GM21619 (cell line): ENCODE results near the gene FERD3L.

Experiments used
- ATAC-seq: cut with Tn5 transposase; IDR thresholded peaks from one replicate; pipeline ENCODE4 v1.9.1; 2021; ENCODE audit not compliant: unreplicated experiment

FERD3L gene

DNA sequence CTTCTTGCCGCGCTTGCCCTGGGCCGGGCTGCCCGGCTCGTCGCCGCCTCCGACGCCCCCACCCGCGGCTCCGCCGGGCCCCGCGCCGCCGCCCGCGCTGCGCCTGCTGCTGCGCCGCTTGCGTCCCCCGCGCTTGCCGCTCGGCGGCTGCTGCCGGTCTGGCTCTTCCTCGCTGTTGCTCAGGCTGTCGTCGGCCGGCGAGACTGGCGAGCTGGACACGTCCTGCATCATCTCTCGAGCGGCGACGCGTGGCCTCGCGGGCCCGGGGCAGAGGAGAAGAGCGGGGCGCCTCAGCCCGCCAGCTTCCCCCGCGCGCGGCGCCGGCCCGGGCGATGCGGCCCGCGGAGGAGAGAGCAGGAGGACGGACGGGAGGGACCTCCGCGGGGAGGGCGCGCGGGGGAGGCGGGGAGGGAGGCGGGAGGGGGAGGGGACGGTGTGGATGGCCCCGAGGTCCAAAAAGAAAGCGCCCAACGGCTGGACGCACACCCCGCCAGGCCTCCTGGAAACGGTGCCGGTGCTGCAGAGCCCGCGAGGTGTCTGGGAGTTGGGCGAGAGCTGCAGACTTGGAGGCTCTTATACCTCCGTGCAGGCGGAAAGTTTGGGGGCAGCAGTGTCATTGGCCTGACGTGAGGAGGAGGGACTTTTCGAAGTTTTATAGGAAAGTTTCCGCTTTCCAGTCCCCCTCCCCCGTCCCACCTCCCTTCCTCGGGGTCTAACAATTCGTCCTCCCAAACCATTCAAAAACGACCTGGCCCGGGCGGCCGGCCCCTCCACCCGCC is 27.9 kb downstream of the FERD3L start, which contains the start of gene TWIST1:
Gene TWIST1, minus strand, starts transcription at position 546 of the 779 bp plus-strand sequence. Its CDS starts 315 bp downstream, at position 231.
- no peak for ATAC-seq

DNA sequence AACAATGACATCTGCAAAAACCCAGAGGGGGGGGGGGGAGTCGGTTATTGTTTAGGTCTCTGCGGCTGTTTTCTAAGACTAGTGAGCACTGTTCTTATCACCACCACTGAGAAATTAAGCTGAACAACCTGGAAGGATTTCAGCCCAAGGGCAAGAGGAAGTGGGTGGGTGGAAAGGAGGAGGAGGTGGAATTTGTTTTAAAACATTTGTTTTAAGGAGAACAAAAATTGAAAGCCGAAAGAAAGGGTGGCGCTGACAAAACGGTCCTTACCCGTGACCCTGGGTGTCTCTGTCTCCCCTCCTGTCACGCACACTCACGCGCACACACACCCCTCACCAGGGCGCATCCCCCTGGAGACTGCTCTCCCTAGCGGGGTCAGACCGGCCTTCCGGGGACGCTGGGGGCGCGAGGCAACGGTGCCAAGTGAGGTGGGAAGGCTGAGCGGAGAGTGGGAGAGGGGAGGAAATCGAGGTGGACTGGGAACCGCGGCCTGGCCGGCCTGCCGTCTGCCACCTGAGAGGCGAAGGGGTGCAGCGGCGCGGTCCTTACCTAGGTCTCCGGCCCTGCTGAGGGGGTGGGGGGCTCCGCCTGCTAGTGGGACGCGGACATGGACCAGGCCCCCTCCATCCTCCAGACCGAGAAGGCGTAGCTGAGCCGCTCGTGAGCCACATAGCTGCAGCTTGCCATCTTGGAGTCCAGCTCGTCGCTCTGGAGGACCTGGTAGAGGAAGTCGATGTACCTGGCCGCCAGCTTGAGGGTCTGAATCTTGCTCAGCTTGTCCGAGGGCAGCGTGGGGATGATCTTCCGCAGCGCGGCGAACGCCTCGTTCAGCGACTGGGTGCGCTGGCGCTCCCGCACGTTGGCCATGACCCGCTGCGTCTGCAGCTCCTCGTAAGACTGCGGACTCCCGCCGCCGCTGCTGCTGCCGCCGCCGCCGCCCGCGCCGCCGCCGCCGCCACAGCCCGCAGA is 28.8 kb downstream of the FERD3L start:
- no peak for ATAC-seq

- ATAC-seq: no peak
Observed at GRCh38 chr7:19114551-19114855, 30.7 kb downstream of the FERD3L start.

DNA sequence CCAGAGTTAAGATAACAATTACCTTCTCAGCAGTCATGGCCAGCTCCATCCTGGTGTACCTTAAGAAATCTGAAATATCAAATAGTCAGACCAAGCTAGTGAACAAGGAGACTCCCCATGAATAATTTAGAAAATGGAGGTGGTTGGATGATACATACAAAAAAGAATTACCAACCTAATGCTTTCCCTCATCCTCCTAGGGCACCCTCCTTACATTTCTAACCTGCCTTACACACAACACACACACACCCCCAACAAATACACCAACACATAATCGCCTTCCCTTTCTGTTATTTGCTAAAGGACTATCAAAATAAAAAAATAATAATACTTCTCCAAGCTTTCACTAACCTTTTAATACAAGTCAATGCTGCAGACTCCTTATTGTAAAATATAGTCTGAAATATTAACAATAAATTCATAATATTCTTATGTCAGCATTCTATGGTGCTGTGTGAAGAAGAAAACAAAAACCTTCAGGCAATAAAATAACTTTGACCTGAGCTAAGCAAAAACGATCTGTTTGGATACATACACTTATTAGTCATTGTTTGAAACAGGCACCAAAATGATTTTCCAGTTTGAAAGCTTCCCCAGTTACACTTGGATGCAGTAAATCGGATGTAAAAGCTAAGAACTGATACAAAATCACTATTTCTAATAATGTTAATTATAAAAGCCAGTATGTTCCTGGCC is 31.2 kb downstream of the FERD3L start:
- ATAC-seq: no peak

DNA sequence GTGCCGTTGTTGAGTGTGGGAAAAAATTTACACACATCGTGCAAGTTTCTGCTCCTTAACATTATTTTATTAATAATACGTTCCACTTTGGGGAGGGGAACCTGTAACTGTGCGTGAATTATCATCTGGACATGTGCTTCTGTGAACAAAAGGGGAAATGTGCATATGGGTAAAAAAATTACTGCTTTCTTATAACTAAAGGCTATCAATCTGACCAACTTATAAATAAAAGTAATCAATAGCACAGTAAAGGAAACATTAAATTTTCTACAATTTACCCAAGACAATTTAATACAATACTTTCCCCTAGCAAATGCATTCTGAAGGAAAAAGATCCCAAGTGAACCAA is 32.2 kb downstream of the FERD3L start:
- ATAC-seq: no peak

DNA sequence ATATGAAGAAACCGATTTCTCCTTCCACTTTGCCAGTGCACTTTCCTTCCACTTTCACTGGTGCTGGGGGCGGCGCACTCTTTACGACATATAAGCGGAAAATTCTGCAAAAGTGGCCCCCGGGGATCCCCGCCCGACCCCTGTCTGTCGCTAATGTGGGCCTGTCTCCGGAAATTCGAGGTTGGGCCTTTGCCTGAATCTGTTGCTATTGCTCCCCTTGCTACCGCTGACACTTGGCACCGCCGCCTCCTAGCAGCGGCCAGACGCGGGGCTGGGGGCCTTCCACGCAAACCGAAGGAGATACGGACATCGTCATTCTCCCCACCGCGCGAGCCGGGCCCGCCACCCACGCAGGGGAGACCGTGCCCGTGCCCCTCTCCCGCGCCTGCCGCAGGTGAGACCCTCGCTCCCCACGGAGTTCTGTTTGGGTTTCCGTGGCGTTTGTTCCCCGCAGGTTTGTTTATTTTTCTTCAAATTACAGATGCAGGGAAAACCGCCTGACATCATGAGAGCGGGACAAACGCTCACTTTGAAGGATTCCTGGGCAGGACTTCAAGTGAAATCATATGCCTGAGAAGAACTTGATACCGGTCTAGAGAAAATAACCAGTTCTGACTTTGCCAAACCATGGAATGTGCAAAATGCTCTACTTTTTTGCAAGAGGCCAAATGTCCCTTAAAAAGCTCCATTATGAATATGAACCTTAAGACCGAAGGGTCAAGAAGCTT is 32.8 kb downstream of the FERD3L start:
- ATAC-seq: no peak

GRCh38 chr7:19111474-19112273 is 33.5 kb downstream of the FERD3L start:
- ATAC-seq: no peak

GRCh38 chr7:19110776-19111175 is 34.4 kb downstream of the FERD3L start:
- no peak for ATAC-seq

DNA sequence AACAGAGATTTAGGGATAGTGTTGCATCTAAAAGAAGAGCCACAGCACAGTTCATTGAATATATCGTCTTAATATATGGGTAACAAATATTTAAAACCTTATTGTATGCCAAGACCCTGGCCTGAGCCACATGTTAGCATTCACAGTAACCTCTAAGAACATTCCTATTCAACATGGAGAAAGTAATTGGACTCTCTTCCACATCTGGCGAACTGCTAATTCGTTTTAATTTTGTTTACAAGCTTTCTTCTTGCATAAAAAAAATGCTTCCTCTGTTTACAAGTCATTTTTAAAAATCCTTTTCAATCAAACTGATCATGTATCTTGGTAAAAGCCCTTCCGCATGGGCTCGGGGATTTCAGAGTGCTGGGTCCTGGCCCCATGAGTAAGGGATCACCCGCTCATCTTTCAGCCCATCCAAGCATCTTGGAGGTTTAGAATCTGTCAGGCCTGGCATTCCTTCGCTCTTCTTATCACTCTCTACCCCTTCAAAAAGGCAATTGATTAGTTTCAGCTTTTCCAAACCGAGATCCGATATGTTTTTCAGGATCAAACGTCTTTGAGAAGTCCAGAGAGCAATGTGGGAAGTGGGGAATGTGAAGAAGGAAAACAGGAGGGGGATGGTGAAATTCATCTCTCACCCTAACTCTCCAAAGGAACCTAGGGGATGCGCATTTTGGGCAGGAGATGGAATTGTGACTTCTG is 35.0 kb downstream of the FERD3L start:
- no peak for ATAC-seq

DNA sequence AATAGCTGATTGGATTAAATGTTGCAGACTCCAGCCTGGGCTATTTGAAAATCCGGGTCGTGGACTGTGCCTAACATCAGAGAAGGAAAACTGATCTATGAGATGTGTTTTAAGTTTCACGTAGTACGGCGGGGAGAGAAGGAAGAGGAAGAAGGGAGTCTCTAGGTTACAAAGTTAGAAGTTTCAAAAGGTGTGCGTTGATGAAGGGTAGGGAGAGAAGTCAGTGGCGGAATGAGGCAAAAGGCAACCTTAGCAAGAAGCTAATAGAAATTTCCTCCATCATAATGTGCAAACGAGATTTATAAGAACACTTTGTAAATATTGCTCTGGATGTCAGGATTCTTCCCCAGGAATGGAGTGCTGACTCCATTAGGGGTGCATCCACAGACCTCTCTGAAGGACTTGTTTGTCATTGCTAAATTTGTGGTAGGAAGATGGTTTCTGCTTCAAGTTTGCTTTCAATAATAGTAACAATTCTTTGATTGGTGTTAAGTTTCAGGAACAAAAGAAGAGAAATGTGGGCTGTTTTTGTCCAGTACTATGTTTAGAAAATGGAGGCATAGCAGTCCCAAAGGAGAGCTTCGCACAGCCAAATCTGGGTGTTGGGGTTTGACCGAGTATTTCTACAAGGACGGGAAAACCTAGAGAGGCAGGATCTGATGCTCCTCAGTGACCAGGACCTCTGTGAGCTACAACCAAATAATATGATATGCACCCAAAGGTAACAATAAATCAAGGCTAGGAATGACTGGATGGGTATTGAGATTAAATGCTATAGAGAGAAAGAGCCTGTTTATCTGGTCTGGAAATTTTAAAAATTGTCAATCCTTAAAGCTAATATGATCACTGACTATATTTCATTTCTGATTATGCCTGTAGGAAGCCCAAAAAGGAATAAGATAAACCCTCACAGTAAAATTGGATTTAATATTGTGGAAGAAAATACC is 35.9 kb downstream of the FERD3L start:
- no peak for ATAC-seq

DNA sequence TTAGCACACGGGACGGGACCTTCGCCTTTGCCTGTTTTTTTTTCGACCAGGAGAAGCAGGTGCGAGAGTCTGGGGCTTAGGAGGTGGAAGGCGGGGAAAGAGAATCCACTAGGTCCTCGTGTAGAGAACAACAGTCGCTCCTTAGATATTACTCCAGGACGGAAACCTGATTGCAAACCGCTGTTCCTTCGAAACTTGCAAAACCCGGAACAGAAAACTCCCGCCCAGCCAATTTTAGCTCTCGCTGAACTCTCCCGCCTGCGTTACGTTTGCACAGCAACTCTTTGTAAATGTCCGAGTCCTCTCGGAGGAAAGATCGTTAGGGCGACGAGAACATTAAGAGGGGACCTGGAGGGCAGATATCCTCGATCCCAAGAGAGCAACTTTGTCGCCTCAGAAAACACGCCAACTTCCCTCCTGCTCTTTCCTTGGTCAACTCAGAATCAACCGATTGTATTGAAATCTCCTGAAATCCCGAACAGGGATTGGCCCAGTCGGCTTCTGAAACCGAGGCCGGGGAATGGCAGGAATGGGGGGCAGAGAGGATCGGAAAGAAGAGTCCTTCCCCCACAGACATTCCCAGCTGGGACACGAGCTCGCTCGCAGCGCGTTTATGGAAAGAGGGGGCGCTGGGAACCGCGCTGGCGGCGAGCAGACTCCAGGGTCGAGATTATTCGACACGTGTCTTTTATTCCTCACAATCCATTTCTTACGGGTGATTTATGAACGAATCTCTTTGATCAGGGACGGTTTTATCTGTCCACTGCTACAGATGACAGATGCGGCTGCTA is 37.7 kb downstream of the FERD3L start:
- no peak for ATAC-seq

DNA sequence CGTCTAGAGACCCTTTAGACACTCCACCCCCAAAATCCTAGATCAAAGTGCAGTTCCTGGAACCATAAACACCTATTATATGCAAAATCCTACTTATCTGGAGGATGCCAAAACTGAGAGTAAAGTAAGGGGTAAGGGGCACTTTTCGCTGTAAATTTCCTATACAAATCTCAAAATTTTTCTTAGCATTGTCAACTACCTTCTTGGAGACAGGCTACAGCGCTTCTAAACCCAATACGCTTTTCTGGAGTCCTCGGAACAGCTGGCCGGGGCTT is 38.2 kb downstream of the FERD3L start:
- no peak for ATAC-seq

DNA sequence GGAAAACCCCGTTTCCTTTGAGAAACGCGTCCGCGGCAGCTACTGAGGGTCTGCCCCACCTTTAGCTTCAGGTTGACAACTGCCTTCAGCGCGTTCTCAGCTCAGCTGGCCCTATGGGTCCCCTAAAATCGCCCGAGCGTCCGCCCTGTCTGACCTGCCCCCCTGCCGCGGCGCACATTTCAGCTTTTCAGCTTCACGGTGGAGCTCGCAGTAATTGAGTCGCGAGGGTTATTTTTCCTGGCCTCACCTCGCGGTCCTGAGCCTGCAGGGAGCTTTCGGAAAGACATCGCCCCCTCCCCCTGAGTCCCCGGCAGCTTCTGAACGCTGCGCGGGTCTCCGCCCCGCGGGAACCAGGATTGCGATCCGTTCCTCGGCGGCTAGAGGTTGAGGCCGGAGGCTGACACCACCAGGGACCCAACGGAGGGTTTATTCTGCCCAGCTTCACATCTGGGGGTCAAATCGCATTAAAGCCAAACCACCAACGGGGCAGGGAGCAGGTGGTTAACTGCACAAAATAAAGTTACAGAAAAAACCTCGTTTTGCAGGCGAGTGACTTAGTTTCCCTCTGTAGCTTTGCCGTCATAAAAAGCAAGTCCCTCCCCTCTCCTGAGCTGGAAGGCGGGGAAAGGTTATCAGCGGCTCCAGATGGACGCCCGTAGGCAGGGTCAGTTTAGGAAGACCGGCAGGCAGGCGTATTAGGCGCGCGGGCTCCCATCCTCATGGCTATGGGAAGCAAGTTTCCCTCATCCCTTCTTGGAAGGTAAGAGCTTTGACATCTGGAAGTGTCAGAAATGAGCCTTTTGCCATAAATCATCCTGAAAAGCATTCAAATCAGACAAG is 38.8 kb downstream of the FERD3L start:
- ATAC-seq: no peak

DNA sequence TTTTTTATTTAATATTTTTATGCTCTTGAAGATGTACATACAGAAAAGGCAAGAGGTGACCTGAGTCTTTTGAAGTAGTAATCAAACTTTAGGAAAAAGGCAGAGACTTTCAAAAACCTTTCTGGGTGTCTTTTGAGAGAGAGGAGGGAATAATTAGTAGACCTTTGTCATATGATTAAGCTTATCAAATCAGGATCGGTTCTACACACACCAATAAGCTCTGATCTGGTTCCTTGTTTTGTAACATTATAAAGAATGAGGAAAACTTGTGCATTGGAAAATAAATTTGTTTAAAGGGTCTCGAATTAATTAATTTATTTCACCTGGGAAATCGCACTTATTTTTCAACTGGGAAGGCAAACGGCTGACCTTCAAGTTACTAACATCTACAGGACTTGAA is 39.7 kb downstream of the FERD3L start:
- ATAC-seq: no peak

DNA sequence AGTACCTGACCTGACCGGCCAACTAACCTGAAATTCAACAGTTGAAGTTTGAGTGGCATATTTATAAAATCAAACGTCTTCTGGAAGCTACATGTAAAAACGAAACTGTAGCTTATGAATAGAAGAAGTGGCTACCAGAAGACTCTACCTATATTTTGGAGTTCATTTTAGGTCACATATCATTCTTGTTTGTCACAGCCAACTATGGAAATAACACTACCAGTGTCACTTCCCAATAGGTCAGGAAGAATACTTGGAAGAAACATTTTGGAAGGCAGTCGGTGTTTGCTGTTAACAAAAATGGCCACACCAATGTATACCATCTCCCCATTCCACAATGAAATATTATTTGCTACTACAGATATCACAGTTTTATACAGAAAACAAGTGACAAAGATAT is 40.4 kb downstream of the FERD3L start:
- no peak for ATAC-seq

DNA sequence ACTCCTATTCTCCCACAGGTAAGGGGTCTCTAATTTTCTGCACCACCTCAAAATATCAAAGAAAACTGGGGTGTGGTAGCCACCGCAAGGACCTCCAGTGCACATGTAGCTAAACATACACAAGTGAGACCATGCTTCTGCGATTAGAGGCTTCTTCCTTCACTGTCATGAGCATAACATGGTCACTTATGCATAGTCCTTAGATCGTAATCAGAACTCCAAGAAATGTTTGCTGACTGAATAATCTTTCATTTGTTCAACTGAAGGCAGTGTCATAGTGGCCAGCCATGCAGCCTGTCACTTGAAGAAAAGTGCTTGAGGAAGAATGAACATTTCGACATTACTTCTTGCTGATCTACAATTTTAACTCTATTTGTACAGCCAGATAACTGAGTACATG is 42.3 kb downstream of the FERD3L start:
- no peak for ATAC-seq

DNA sequence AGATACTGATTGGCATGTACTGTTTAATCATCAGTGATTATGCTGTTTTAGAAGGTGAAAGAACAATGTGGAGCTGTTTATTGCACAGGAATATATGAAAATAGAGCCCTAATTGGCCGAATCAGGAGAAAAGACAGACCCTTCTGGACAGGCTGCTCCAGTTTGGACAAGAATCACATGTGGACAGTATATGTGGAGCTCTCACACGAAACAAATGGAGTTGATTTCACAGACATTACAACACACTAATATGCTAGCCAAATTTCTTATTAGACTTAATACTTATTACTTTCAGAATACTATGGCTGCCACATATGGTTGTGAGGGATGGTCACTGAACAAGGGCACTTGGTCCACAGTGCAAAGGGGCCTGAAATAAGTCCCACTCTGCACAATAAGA is 43.3 kb downstream of the FERD3L start:
- ATAC-seq: no peak
